H9 (cell line): Measurements from ENCODE around the gene P3R3URF. TPM values are rescaled to one million over a fixed set of nuclear protein-coding genes. Genes with fewer than 3 reads are reported as not detected.

Experiments used
- DNase-seq: peaks from one replicate; pipeline ENCODE4 v3.0.0-alpha.2; 2017
- H2AFZ ChIP-seq: one replicate; pipeline ENCODE4 v1.6.1; 2013; ENCODE audit warnings: mild to moderate bottlenecking, low read length, control low read depth, moderate library complexity
- H2AK5ac ChIP-seq: 2 replicates; pipeline ENCODE4 v1.6.1; 2013; ENCODE audit warnings: low read length, control low read depth, mixed read lengths; ENCODE audit not compliant: insufficient read length
- H2BK120ac ChIP-seq: one replicate; pipeline ENCODE4 v1.6.1; 2013; ENCODE audit warnings: low read depth, mild to moderate bottlenecking, low read length, control low read depth, inconsistent platforms; ENCODE audit not compliant: poor library complexity, severe bottlenecking
- H2BK12ac ChIP-seq: 2 replicates; pipeline ENCODE4 v1.6.1; 2013; ENCODE audit warnings: low read length, control low read depth, mixed read lengths, low read depth; ENCODE audit not compliant: insufficient read length
- H2BK15ac ChIP-seq: 2 replicates; pipeline ENCODE4 v1.6.1; 2013; ENCODE audit warnings: low read depth, low read length, control low read depth
- H2BK20ac ChIP-seq: one replicate; pipeline ENCODE4 v1.6.1; 2013; ENCODE audit warnings: low read depth, mild to moderate bottlenecking, low read length, control low read depth, inconsistent platforms; ENCODE audit not compliant: poor library complexity, severe bottlenecking
- H2BK5ac ChIP-seq: 2 replicates; pipeline ENCODE4 v1.6.1; 2013; ENCODE audit warnings: low read length, control low read depth, mixed read lengths; ENCODE audit not compliant: insufficient read length
- H3K14ac ChIP-seq: 2 replicates; pipeline ENCODE4 v1.6.1; 2013; ENCODE audit warnings: low read length, control low read depth; ENCODE audit not compliant: insufficient read depth
- H3K18ac ChIP-seq: 2 replicates; pipeline ENCODE4 v1.6.1; 2013; ENCODE audit warnings: low read depth, mild to moderate bottlenecking, mixed read lengths, low read length, control low read depth; ENCODE audit not compliant: insufficient read length
- H3K23ac ChIP-seq: 2 replicates; pipeline ENCODE4 v1.6.1; 2013; ENCODE audit warnings: low read length, control low read depth, mixed read lengths, low read depth; ENCODE audit not compliant: insufficient read length
- H3K23me2 ChIP-seq: 2 replicates; pipeline ENCODE4 v1.6.1; 2013; ENCODE audit warnings: low read depth, mild to moderate bottlenecking, mixed read lengths, low read length, control low read depth; ENCODE audit not compliant: insufficient read length, poor library complexity, severe bottlenecking
- H3K27ac ChIP-seq: 2 replicates; pipeline ENCODE4 v1.5.1; 2013; ENCODE audit warnings: low read length, control low read depth, mixed read lengths, low read depth; ENCODE audit not compliant: insufficient read length
- H3K27me3 ChIP-seq: 2 replicates; pipeline ENCODE4 v1.6.1; 2013; ENCODE audit warnings: low read length, control low read depth, inconsistent platforms; ENCODE audit not compliant: insufficient read depth
- H3K4ac ChIP-seq: 2 replicates; pipeline ENCODE4 v1.6.1; 2013; ENCODE audit warnings: low read depth, mild to moderate bottlenecking, control low read depth, inconsistent platforms, low read length, moderate library complexity
- H3K4me1 ChIP-seq: 2 replicates; pipeline ENCODE4 v1.6.1; 2013; ENCODE audit warnings: low read length, control low read depth, inconsistent platforms; ENCODE audit not compliant: insufficient read depth
- H3K4me2 ChIP-seq: 2 replicates; pipeline ENCODE4 v1.6.1; 2013; ENCODE audit warnings: low read length, control low read depth, mixed read lengths; ENCODE audit not compliant: insufficient read length, insufficient read depth
- H3K56ac ChIP-seq: 2 replicates; pipeline ENCODE4 v1.6.1; 2013; ENCODE audit warnings: low read depth, mild to moderate bottlenecking, mixed read lengths, low read length, control low read depth; ENCODE audit not compliant: insufficient read length
- H3K79me1 ChIP-seq: 2 replicates; pipeline ENCODE4 v1.6.1; 2013; ENCODE audit warnings: low read depth, mild to moderate bottlenecking, moderate library complexity, low read length, control low read depth, inconsistent platforms; ENCODE audit not compliant: insufficient read depth, poor library complexity, severe bottlenecking
- H3K79me2 ChIP-seq: 2 replicates; pipeline ENCODE4 v1.6.1; 2013; ENCODE audit warnings: low read length, control low read depth, inconsistent platforms; ENCODE audit not compliant: insufficient read depth
- H3K9ac ChIP-seq: 2 replicates; pipeline ENCODE4 v1.6.1; 2013; ENCODE audit warnings: low read length, control low read depth, mixed read lengths; ENCODE audit not compliant: insufficient read length; ENCODE audit errors: extremely low read depth
- H3K9me3 ChIP-seq: one replicate; pipeline ENCODE4 v1.6.1; 2013; ENCODE audit warnings: low read depth, low read length, inconsistent platforms; ENCODE audit not compliant: control insufficient read depth
- H3T11ph ChIP-seq: one replicate; pipeline ENCODE4 v1.6.1; 2013; ENCODE audit warnings: mild to moderate bottlenecking, low read length, control low read depth, inconsistent platforms
- H4K20me1 ChIP-seq: one replicate; pipeline ENCODE4 v1.6.1; 2013; ENCODE audit not compliant: control insufficient read depth, insufficient read length, insufficient read depth
- H4K5ac ChIP-seq: 2 replicates; pipeline ENCODE4 v1.6.1; 2013; ENCODE audit warnings: low read depth, mild to moderate bottlenecking, mixed read lengths, low read length, control low read depth; ENCODE audit not compliant: insufficient read length
- H4K8ac ChIP-seq: replicated peaks from 2 replicates; pipeline ENCODE4 v1.6.1; 2013; ENCODE audit warnings: low read length, control low read depth, mixed read lengths, low read depth; ENCODE audit not compliant: insufficient read length
- H4K91ac ChIP-seq: 2 replicates; pipeline ENCODE4 v1.6.1; 2013; ENCODE audit warnings: low read depth, mild to moderate bottlenecking, moderate library complexity, mixed read lengths, low read length, control low read depth; ENCODE audit not compliant: insufficient read length
- H3K27ac Mint-ChIP-seq, 3 experiments: 2 replicates in 2 of 3; 3 replicates in 1 of 3; pipeline ENCODE4 v1.8.0; 2020 to 2021; ENCODE audit warnings: mixed read lengths in 3 of 3, mild to moderate bottlenecking in 1 of 3, moderate library complexity in 1 of 3
- H3K27me3 Mint-ChIP-seq: 2 replicates; pipeline ENCODE4 v1.8.0; 2021; ENCODE audit warnings: low read depth, mild to moderate bottlenecking, moderate library complexity, mixed read lengths
- H3K36me3 Mint-ChIP-seq, 3 experiments: 2 replicates in 2 of 3; 3 replicates in 1 of 3; pipeline ENCODE4 v1.8.0; 2020 to 2021; ENCODE audit warnings: low read depth in 3 of 3, mixed read lengths in 3 of 3; ENCODE audit not compliant: insufficient read depth in 1 of 3
- H3K4me1 Mint-ChIP-seq, 2 experiments: 2 replicates each; pipeline ENCODE4 v1.8.0; 2020; ENCODE audit warnings: mixed read lengths in 2 of 2
- H3K4me3 Mint-ChIP-seq, 2 experiments: 2 replicates in 1 of 2; 3 replicates in 1 of 2; pipeline ENCODE4 v1.8.0; 2020 to 2021; ENCODE audit warnings: mild to moderate bottlenecking in 2 of 2, mixed read lengths in 2 of 2, moderate library complexity in 1 of 2
- H3K9me3 Mint-ChIP-seq, 2 experiments: 2 replicates in 1 of 2; 3 replicates in 1 of 2; pipeline ENCODE4 v1.8.0; 2020; ENCODE audit warnings: mild to moderate bottlenecking in 2 of 2, mixed read lengths in 2 of 2, moderate library complexity in 1 of 2
- CTCF ChIP-seq: fragments of 200-600 bp; sonication (generic); conservative IDR thresholded peaks from 3 replicates; pipeline ENCODE4 v1.8.0; 2021; ENCODE audit warnings: antibody characterized with exemption, mild to moderate bottlenecking
- WGBS: extraction: QIAGEN DNeasy Blood & Tissue Kit; methylation state at CpG from one replicate; pipeline ENCODE4 v1.1.7; 2013; ENCODE audit warnings: missing lambda C conversion rate, low lambda C conversion rate, mixed read lengths; ENCODE audit not compliant: insufficient read length; ENCODE audit errors: extremely low coverage; 5-methylcytosine and 5-hydroxymethylcytosine counted together
- total RNA-seq: library from RNA; stranded (reverse); gene quantifications from 2 replicates; pipeline ENCODE4 v1.2.1, GENCODE V29; 2021

The P3R3URF gene
- total RNA-seq, 1 experiment from 2014 or later, result not detected

GRCh38 chr1:46130121-46130520 lies 46.2 kb downstream of the P3R3URF start:
- Mint-ChIP-seq H3K4me1 (peaks cover 26 to 31% of the 10 kb centered on the region in 2 experiments), H3K4me3 (peak overlapping the region; percentile 75 to 90), H3K27me3 (peaks cover 11% of the 10 kb centered on the region), H3K36me3 (no peaks in the 10 kb centered on the region; a peak in 1 of 7 replicates), H3K27ac (no peak overlapping the region), H3K9me3 (peaks cover 0 to 3% of the 10 kb centered on the region in 2 experiments; a peak in 1 of 5 replicates)
- Histone ChIP-seq H4K91ac (no peak overlapping the region), H2BK12ac (no peak overlapping the region), H3K23ac (no peak overlapping the region), H2AFZ (no peak overlapping the region), H3K23me2 (peaks cover 15% of the 10 kb centered on the region), H3K4me1 (peaks cover 4% of the 10 kb centered on the region; the same call in 1 of the 2 replicates), H4K8ac (no peak overlapping the region), H3K79me1 (no peaks in the 10 kb centered on the region), H3K79me2 (no peaks in the 10 kb centered on the region; the same call in 1 of the 2 replicates), H2BK5ac (no peak overlapping the region), H3T11ph (no peak overlapping the region), H4K5ac (no peak overlapping the region), H3K18ac (no peak overlapping the region), H2BK15ac (no peak overlapping the region), H3K56ac (no peak overlapping the region), H3K27me3 (no peaks in the 10 kb centered on the region), H3K4ac (no peak overlapping the region), H4K20me1 (no peaks in the 10 kb centered on the region), H2BK20ac (no peak overlapping the region), H3K9ac (no peak overlapping the region), H3K27ac (no peak overlapping the region), H3K9me3 (no peaks in the 10 kb centered on the region), H2AK5ac (no peak overlapping the region), H2BK120ac (no peak overlapping the region), H3K14ac (no peak overlapping the region), H3K4me2 (peak overlapping the region; percentile 95)
- no peak for DNase-seq
- TF ChIP-seq CTCF, result no peak
- WGBS, result no CpG with 5 or more reads among the region's 1 CpG
